B cell (primary cell): ENCODE measurements around the gene FAM117B.

Source experiments
- CTCF ChIP-seq: fragments of 200-600 bp; IDR thresholded peaks from one replicate; pipeline ENCODE4 v1.8.0; 2022; ENCODE audit warnings: antibody characterized with exemption, mild to moderate bottlenecking
- EZH2 ChIP-seq: IDR thresholded peaks from 2 replicates; pipeline ENCODE4 v1.6.1; 2012; ENCODE audit warnings: borderline replicate concordance, low read depth, mild to moderate bottlenecking, moderate library complexity, low read length; ENCODE audit not compliant: insufficient read depth, poor library complexity, severe bottlenecking

- TF ChIP-seq CTCF (no peak), EZH2 (no peak)
These were observed 65.5 kb downstream of the FAM117B start for GRCh38 chr2:202700075-202700901.
